Neural crest cell (in vitro differentiated cells): ENCODE data around the gene GDPD4. TPM values are rescaled to one million over a fixed set of nuclear protein-coding genes. Genes with fewer than 3 reads are reported as not detected.

Experiments used
- DNase-seq: peaks from one replicate; pipeline ENCODE4 v3.0.0; 2021; ENCODE audit warnings: low read depth, mixed read lengths, low spot score
- H3K27ac Mint-ChIP-seq: one replicate; pipeline ENCODE4 v1.8.0; 2021; ENCODE audit warnings: mild to moderate bottlenecking, mixed read lengths; ENCODE audit not compliant: unreplicated experiment
- H3K27me3 Mint-ChIP-seq: 2 replicates; pipeline ENCODE4 v1.8.0; 2021; ENCODE audit warnings: low read depth, mild to moderate bottlenecking, mixed read lengths
- H3K36me3 Mint-ChIP-seq: 2 replicates; pipeline ENCODE4 v1.8.0; 2021; ENCODE audit warnings: low read depth, mild to moderate bottlenecking, mixed read lengths
- H3K4me1 Mint-ChIP-seq: 2 replicates; pipeline ENCODE4 v1.8.0; 2021; ENCODE audit warnings: mixed read lengths
- H3K4me3 Mint-ChIP-seq: one replicate; pipeline ENCODE4 v1.8.0; 2021; ENCODE audit warnings: mild to moderate bottlenecking, mixed read lengths
- H3K9me3 Mint-ChIP-seq: 2 replicates; pipeline ENCODE4 v1.8.0; 2021; ENCODE audit warnings: mixed read lengths
- CTCF ChIP-seq: fragments of 200-600 bp; sonication (generic); conservative IDR thresholded peaks from 2 replicates; pipeline ENCODE4 v1.5.0; 2021; ENCODE audit warnings: antibody characterized with exemption, mild to moderate bottlenecking
- total RNA-seq: library from RNA; stranded (reverse); gene quantifications from 2 replicates; pipeline ENCODE4 v1.2.1, GENCODE V29; 2021

GDPD4 gene
- total RNA-seq, 1 donor from 2014 or later, result not detected

DNA sequence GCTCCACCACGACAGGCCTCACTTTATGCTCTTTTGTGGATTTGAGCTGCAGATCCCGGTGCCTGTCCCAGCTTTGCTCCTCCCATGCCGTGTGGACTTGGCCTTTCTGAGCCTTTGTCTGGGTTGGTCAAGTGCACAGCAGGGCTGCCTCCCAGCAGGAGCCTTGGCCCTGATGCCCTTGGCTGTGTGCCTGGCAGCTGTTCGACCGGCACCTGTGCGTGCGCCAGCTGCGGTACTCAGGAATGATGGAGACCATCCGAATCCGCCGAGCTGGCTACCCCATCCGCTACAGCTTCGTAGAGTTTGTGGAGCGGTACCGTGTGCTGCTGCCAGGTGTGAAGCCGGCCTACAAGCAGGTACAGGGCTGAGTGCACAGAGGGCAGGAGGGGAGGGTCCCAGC, 126.9 kb downstream of the GDPD4 start:
- peaks cover 45% of the 10 kb centered on the region for H3K4me1 Mint-ChIP-seq
- H3K36me3 Mint-ChIP-seq, result no peaks in the 10 kb centered on the region
- DNase-seq, result no peak
- no peak overlapping the region for H3K4me3 Mint-ChIP-seq
- no peak overlapping the region for H3K27ac Mint-ChIP-seq
- no peaks in the 10 kb centered on the region for H3K27me3 Mint-ChIP-seq
- peaks cover 3% of the 10 kb centered on the region for H3K9me3 Mint-ChIP-seq
- TF ChIP-seq CTCF, result no peak

DNA sequence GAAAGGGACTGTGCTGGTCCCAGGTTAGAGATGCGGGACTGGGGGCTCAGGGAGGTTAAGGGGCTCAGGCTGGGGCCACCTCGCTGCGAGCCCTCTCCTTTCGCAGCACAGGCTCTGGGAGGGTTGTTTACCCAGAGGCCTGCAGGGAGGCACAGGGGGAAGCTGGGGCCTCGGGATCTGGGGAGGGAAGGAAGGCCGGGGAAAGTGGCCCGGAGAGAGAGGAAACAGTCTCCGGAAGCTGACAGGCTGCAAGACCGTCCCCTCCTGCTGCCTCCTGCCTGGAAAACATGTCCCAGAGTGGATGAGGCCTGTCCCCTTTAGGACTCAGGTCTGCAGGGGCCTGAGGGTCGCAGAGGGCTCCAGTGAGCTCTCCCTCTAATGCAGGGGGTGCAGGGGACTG, 128.0 kb downstream of the GDPD4 start:
- Mint-ChIP-seq H3K27me3 (no peaks in the 10 kb centered on the region), H3K4me1 (peaks cover 45% of the 10 kb centered on the region), H3K27ac (no peak overlapping the region), H3K36me3 (no peaks in the 10 kb centered on the region), H3K9me3 (peaks cover 2% of the 10 kb centered on the region), H3K4me3 (no peak overlapping the region)
- no peak for TF ChIP-seq CTCF
- no peak for DNase-seq

GRCh38 chr11:77172666-77172982, 128.9 kb downstream of the GDPD4 start:
- Mint-ChIP-seq H3K4me1 (peaks cover 45% of the 10 kb centered on the region), H3K36me3 (no peaks in the 10 kb centered on the region), H3K27me3 (no peaks in the 10 kb centered on the region), H3K9me3 (no peaks in the 10 kb centered on the region), H3K27ac (no peak overlapping the region), H3K4me3 (no peak overlapping the region)
- no peak for DNase-seq
- no peak for TF ChIP-seq CTCF

- TF ChIP-seq CTCF, result no peak
- no peaks in the 10 kb centered on the region for H3K36me3 Mint-ChIP-seq
- no peaks in the 10 kb centered on the region for H3K27me3 Mint-ChIP-seq
- peaks cover 45% of the 10 kb centered on the region for H3K4me1 Mint-ChIP-seq
- H3K4me3 Mint-ChIP-seq, result no peak overlapping the region
- DNase-seq, result peak; percentile 38
- no peaks in the 10 kb centered on the region for H3K9me3 Mint-ChIP-seq
- H3K27ac Mint-ChIP-seq, result no peak overlapping the region
These were observed 129.4 kb downstream of the GDPD4 start for GRCh38 chr11:77171885-77172665.

DNA sequence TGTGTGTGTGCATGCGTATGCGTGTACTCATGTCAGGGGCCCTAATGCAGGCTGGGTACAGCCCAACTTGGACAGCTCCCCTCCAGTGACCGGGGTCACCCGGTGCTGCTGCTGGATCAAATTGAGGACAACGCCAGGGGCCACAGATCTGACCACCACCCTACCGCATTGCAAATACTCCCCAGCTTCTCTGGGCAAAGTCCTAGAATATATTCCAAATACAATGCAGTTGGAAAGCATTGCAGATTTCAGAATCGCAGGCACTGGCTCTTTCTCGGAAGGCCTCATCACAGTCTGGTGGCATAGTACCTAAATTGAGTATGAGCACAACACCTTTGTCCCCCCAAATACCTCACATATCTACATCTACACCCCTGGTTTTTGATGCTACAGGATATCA, 130.2 kb downstream of the GDPD4 start:
- Mint-ChIP-seq H3K9me3 (no peaks in the 10 kb centered on the region), H3K27me3 (no peaks in the 10 kb centered on the region), H3K27ac (no peak overlapping the region), H3K36me3 (no peaks in the 10 kb centered on the region), H3K4me3 (no peak overlapping the region), H3K4me1 (peaks cover 44% of the 10 kb centered on the region)
- DNase-seq, result no peak
- TF ChIP-seq CTCF, result no peak
